Uterus (tissue), 4 donors: ENCODE results near the gene KIAA1217. TPM values are rescaled to one million over a fixed set of nuclear protein-coding genes. Genes with fewer than 3 reads are reported as not detected.

ENCODE experiments used
- DNase-seq, 2 donors: peaks; one replicate each; pipeline ENCODE4 v3.0.0-alpha.2; 2019 to 2020
- H3K27ac ChIP-seq, 2 donors: fragments of 200-600 bp; sonication (generic); 1 replicate in 1 of 2; 2 replicates in 1 of 2; pipeline ENCODE4 v1.5.1; 2016 to 2018
- H3K27me3 ChIP-seq, 2 donors: fragments of 200-600 bp; sonication (generic); one replicate each; pipeline ENCODE4 v1.5.1; 2018 to 2019; ENCODE audit warnings: control low read depth in 1 of 2
- H3K36me3 ChIP-seq, 2 donors: fragments of 200-600 bp; sonication (generic); one replicate each; pipeline ENCODE4 v1.5.1; 2019; ENCODE audit warnings: control low read depth in 1 of 2
- H3K4me1 ChIP-seq, 2 donors: fragments of 200-600 bp; sonication (generic); one replicate each; pipeline ENCODE4 v1.5.1; 2018 to 2019; ENCODE audit warnings: control low read depth in 1 of 2
- H3K4me3 ChIP-seq, 2 donors: fragments of 200-600 bp; sonication (generic); 1 replicate in 1 of 2; 2 replicates in 1 of 2; pipeline ENCODE4 v1.5.1; 2018 to 2019; ENCODE audit warnings: mild to moderate bottlenecking in 1 of 2
- H3K9me3 ChIP-seq, 2 donors: fragments of 200-600 bp; sonication (generic); one replicate each; pipeline ENCODE4 v1.5.1; 2019; ENCODE audit warnings: control low read depth in 1 of 2
- CTCF ChIP-seq, 4 experiments: fragments of 200-600 bp in 2 of 4; fragments of 450-650 bp in 2 of 4; sonication (generic) in 2 of 4; IDR thresholded peaks; one replicate each; pipeline ENCODE4 v1.5.1; 2016 to 2019; ENCODE audit warnings: antibody characterized with exemption in 4 of 4, mild to moderate bottlenecking in 2 of 4, moderate library complexity in 1 of 4
- POLR2A ChIP-seq, 2 donors: fragments of 450-650 bp; IDR thresholded peaks; one replicate each; pipeline ENCODE4 v1.6.1; 2016; ENCODE audit warnings: antibody characterized with exemption in 2 of 2, mild to moderate bottlenecking in 1 of 2, moderate library complexity in 1 of 2
- intact Hi-C: fragments of 100-400 bp; cut with DNase I; formaldehyde crosslinking; loops from one replicate; pipeline ENCODE4 v1.15.1; 2023; ENCODE audit warnings: low total_unique reads
- total RNA-seq, 4 donors: library from RNA; depleted of rRNA in 3 of 4; stranded (reverse); fragments of >200 nt in 3 of 4; gene quantifications; one replicate each; pipeline versions ENCODE4 v1.1.0 to v1.2.4, GENCODE V29; 2014 to 2023
- donor health status: DM: yes; HTN: yes; CAD: no.

KIAA1217 gene
- total RNA-seq, 4 donors from 2014 or later = 3.5 to 38.2 (median 11.6) TPM

- no peak for DNase-seq
- Histone ChIP-seq H3K36me3 (no peaks in the 10 kb centered on the region), H3K27me3 (no peaks in the 10 kb centered on the region), H3K4me1 (no peaks in the 10 kb centered on the region), H3K4me3 (no peak overlapping the region), H3K27ac (no peak overlapping the region), H3K9me3 (no peaks in the 10 kb centered on the region)
- no peak for TF ChIP-seq CTCF (IDR thresholded peaks at IDR 0.05)
- intact Hi-C loops = no loop called here
Measured at GRCh38 chr10:24168258-24169170, 40.4 kb upstream of the KIAA1217 start.

- intact Hi-C loops = no loop called here
- TF ChIP-seq CTCF (IDR thresholded peaks at IDR 0.05) (no peak), POLR2A (IDR thresholded peaks at IDR 0.05) (no peak)
- DNase-seq = no peak
- Histone ChIP-seq H3K27ac (no peak overlapping the region), H3K36me3 (no peaks in the 10 kb centered on the region), H3K4me1 (no peaks in the 10 kb centered on the region), H3K9me3 (no peaks in the 10 kb centered on the region), H3K27me3 (no peaks in the 10 kb centered on the region), H3K4me3 (no peak overlapping the region)
Measured at GRCh38 chr10:24170199-24170598, 38.7 kb upstream of the KIAA1217 start.

GRCh38 chr10:24172909-24173308, 36.0 kb upstream of the KIAA1217 start:
- Histone ChIP-seq H3K27me3 (no peaks in the 10 kb centered on the region), H3K9me3 (no peaks in the 10 kb centered on the region), H3K4me3 (no peak overlapping the region), H3K27ac (no peak overlapping the region), H3K4me1 (no peaks in the 10 kb centered on the region), H3K36me3 (no peaks in the 10 kb centered on the region)
- no peak for TF ChIP-seq CTCF (IDR thresholded peaks at IDR 0.05)
- TF ChIP-seq POLR2A (IDR thresholded peaks at IDR 0.05) = no peak
- intact Hi-C loops = no loop called here
- no peak for DNase-seq

- no peak for DNase-seq
- no peaks in the 10 kb centered on the region for H3K27me3 ChIP-seq
- no peaks in the 10 kb centered on the region for H3K4me1 ChIP-seq
- H3K36me3 ChIP-seq = no peaks in the 10 kb centered on the region
- no peak for TF ChIP-seq CTCF (IDR thresholded peaks at IDR 0.05)
- no peak for TF ChIP-seq POLR2A (IDR thresholded peaks at IDR 0.05)
- no peak overlapping the region for H3K4me3 ChIP-seq
- no peaks in the 10 kb centered on the region for H3K9me3 ChIP-seq
- H3K27ac ChIP-seq = no peak overlapping the region
- intact Hi-C loops = no loop called here
Measured at GRCh38 chr10:24174014-24174413, 34.9 kb upstream of the KIAA1217 start.

- no peak for DNase-seq
- Histone ChIP-seq H3K27ac (no peak overlapping the region), H3K27me3 (no peaks in the 10 kb centered on the region), H3K4me1 (no peaks in the 10 kb centered on the region), H3K36me3 (no peaks in the 10 kb centered on the region), H3K9me3 (no peaks in the 10 kb centered on the region), H3K4me3 (no peak overlapping the region)
- intact Hi-C loops = no loop called here
- TF ChIP-seq CTCF (IDR thresholded peaks at IDR 0.05) = no peak
- TF ChIP-seq POLR2A (IDR thresholded peaks at IDR 0.05) = no peak
Measured at GRCh38 chr10:24176658-24177057, 32.3 kb upstream of the KIAA1217 start.
